Esophagus mucosa (tissue), 1 donor: ENCODE data around the gene AGAP3. TPM values are rescaled to one million over a fixed set of nuclear protein-coding genes. Genes with fewer than 3 reads are reported as not detected.
A peak's percentile ranks its signal among the peaks of the same experiment; 100 is the strongest.

Experiments used
- ATAC-seq: fragments of 200-7000 bp; cut with Tn5 transposase; one replicate; pipeline ENCODE4 v1.9.1; 2020
- total RNA-seq: library from RNA; stranded (reverse); gene quantifications from one replicate; pipeline ENCODE4 v1.2.4, GENCODE V29; 2023
- donor health status: DM: yes; HTN: yes; CAD: no.

Gene AGAP3
- total RNA-seq, 1 donor from 2014 or later: 76.1 TPM

DNA sequence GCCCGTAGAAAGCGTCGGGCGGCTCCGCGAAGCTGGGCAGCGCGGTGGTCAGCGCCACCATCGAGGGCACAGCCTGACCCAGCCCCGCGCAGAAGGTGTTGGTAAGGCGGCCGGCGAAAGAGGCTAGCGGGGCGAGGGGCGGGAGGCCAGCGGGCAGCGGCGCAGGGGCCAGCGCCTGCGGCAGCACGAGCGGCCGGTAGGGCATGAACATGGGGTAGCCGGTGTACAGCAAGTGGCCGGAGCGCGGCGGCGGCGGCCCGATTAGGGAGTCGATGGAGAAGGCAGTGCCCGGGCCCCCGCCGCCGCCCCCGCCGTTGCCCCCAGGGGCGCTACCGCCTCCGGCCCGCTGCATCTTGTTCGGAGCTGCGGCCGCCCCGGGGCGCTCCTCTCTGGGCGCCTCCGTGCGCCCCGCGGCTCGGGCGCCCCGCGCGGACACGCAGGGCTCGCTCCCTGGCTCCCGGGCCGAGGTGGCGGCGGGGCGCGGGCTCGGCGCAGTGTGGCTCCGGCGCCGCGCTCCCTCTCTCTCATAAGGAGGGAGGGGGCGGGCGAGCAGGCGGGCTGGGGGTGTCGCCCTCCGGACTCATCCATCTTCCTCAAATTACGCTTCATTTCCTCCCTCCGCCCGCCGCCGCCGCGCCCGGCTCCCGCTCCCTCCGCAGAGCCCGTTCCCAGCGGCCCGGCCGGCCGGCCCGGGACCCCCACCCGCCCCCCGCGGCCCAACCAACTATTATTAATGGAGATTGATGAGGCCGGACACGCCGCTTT, 81.1 kb downstream of the AGAP3 start, which contains the start of gene GBX1:
Gene GBX1, minus strand, starts transcription at position 498 of the 765 bp plus-strand sequence. Its CDS starts 146 bp downstream, at position 352.
- ATAC-seq: peak; percentile 53

DNA sequence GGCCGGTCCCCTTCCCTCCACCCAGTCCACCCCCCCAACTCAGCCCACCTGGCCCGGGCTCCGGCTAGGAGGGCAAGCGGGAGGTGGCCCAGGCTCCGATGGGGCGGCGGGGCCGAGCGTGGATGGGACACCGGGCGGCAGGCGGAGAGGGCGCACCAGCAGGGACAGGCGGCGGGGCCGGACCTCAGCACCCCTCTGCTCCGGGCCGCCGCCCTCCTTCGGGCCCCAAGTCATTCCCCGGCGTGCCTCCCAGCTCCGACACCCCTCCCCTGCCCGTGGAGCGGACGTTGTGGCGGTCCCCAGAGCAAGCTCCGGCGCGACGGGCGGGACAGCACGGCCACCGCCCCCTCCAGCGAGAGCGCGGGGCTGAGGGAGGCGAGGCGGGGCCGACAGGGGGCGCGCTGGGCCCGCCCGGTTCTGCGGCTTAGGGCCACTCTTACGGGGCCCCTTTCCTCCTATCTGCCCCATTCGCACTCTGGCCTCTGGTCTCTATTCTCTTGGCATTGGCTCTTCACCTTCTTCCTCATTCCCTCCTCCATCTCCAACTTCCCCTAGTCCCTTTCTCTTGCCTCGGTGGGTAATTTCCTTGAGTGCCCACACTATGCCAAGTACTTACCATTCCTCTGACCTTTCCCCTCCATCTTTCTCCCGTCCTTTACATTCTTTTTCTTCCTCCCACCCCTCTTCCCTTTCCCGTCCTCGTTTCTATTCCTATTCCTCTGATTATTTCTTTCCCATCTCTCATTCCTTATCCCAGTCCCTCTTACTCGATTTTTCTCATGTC, 81.9 kb downstream of the AGAP3 start:
- ATAC-seq: peak; percentile 59

DNA sequence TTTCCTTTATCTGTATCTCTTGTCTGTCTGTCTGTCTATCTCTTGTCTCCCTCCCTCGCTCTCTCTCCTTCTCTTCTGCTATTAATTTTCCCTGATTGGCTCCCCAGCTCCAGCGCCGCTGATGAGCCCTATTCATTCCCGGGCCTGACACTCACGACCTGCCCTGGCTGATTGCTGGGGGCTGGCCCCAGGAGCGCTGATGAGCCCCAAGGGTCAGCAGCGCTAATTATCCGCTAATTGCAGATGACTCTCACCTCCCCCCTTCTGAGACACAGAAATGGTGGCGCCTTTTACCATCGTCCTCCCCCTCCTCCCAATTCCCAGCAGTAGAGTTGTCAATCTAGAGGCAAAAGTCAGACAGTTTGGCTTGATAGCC, 82.5 kb downstream of the AGAP3 start:
- no peak for ATAC-seq

DNA sequence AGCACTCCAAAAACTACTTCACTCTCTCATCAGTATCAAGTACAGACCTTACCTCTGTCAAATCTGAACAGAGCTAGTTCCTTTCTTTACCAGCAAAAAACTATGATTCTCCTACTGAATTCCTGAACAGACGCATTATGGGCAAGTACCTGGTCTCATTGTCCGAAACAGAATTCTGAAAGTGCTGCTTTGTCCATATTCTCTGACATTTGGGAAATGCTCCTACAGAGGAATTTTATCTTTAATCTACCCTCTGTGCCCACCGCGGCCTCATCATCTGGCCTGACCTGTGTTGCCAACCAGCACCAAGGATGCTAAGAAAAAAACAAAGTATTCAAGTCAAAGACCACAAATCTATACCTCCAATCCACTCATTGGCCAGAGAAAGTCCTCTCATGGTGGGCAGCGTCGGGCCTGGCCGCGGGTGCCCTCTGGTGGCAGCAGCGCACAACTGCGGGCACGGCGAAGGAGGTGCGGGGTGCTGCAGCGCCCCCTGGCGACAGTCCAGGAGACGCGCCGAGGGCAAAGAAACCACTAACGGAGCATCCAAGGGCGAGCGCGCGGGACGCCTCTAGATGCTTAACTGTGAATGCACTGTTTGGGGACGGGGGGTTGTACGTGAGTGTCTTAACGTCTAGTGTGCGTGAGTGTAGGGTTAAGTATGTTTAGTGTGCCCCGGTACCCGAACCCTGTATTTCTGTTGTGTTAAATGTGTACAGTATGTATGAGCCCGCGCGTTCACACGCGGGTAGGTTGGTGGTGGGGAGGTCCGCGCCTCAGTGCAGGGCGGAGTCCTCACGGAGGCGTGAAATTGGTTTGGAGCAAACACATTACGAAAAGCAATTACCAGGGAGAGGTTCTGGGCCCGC, 86.2 kb downstream of the AGAP3 start:
- peak; percentile 90 for ATAC-seq

DNA sequence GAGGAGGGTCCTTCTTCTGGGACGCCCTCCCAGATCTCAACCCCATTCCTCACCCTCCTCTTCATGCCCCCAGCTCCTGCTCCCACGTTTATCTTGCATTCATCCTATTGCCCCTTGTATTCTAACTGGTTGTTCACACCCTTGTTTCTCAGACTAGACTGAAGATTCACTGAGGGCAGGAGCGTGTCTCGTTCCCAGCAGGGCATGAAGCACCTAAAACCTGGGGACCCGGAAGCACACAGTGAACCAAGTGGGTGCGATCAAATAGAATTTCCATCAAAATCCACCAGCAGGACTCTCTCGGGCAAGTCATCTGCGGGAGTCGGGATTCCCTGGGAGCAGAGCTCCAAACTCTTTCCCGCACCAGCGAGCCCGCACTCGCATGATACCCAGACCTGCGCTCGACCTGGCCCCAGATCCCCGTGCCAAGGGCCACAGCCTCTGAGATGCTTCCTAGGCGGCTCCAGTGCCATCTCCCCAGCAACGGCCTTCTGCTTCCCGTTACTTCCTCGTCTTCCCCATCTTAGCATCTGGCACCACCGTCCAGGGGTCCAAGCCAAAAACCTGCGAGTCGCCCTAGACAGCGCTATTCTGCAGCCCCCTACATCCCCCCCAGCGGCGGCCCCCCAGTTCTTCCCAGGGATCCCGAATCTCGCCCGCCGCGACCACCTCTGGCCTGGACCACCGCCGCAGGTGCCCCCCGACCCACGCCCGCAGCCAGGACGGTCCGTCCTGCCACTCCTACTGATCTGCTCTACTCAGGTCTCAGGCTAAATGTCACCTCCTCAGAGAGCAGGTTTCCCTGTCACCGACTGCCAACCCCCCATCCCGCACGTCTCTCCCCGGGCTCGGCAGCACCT, 87.3 kb downstream of the AGAP3 start:
- ATAC-seq: no peak

DNA sequence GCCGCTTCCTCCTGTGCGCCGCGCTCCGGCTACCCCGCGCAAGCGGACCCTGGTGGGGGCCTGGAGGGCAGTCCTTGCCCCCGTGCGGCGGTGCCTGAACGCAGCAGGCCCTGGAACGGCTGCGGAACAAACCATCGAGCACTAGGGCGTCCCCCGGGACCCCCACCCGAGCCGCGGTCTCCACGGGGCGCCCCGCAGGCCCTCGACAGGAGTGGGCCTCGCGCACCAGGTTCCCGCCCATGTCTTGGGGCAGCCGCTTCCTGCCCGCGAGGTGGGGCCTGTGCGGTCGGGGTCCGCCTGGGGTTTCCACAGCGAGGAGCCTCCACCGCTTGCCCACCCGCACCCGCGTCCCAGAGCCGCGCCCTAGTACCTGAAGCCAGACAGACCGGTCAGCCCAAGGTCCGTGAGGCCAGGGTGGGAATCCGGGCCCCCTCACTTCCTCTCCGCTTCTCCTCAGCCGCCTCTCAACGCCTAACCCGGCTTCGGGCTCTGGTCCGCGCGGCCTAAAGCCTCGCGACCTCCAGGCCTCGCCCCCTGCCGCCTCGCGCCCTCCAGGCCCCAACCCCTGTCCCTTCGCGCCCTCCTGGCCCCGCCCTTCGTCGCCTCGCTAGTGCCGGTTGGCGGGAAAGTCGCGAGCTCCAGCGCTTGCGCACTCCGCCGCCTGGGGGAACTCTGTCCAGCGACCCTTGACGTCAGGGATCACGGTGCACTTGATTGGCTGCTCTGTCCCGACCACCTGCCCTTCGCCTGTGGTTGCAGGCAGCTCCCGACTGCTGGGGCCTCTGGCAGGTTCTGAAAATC, 88.2 kb downstream of the AGAP3 start:
- ATAC-seq: no peak

DNA sequence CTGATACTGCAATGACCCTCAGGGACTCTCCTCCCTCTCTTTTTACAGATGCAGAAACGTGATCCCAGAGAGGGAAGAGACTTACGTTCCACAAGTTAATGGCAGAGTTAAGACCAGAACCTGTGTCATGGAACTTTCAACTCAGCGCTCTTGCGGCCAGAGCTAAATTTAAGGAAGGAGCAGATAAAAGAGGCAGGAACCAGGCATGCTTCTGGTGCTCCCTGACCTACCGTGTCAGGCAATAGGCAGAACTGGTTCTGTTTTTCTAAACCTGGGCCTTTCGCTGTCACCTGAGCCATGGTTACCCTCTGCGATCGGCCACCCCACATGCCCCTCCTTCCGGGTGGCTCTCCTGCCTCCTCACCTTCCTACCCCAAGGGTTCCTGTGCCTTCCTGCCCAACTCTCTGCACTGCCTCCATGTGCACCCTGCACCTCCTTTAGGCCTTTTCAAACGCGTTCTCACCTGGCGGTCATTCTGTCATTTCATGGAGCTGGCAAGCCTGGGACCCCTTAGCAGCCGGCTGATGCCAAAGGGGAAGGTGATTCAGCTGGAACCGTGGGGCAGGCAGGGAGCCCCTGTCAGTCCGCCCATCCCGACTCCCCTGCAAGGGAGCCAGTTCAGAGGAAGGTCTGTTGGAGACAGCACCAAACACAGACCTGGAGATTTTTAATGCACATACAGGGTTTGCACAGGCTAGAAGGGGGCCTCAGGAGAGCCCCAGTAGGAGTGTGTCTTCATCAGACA, 88.9 kb downstream of the AGAP3 start:
- ATAC-seq: no peak

DNA sequence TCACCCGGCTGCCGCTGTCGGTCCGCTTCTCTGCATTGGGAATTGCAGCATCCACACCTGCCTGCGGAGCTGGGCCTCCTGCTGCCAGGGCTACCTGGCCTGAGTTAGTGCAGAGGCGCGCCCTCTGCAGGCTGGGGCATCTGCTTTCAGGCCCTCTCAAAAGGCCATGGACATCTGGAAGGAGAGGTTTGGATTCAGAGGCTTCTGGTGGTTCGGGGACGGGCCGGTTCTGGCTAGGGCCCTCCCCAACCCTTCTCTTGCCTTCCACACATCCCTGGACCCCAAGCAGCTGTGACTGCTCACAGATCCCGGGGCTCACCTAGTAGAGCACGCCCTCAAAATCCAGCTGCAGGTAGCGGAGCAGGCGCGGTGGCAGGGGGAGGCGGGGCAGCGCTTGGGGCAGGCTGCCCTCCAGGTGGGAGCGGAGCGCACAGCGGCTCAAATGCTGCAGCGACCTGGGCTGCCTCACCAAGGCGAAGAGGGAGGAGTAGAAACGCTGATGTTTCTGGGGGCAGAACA, 89.6 kb downstream of the AGAP3 start:
- ATAC-seq: no peak

DNA sequence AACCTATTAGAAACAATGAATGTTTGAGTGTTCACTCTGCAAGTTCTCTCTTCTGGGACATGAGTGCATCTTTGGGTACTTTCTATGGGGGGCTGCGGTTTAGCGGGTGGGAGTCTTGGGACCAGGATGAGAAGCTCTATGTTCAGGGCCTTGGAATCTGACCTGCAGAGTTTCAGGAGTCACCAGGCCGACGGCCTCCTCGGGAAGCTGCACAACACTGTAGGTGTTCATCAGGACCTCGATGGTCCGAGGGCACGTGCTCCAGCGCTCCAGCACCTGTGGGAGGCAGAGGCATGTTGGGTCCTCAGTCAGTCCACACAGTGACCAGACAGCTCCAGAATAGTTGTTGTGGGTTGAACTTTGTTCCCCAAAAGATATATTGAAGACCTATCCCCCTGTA, 90.1 kb downstream of the AGAP3 start:
- ATAC-seq: no peak

DNA sequence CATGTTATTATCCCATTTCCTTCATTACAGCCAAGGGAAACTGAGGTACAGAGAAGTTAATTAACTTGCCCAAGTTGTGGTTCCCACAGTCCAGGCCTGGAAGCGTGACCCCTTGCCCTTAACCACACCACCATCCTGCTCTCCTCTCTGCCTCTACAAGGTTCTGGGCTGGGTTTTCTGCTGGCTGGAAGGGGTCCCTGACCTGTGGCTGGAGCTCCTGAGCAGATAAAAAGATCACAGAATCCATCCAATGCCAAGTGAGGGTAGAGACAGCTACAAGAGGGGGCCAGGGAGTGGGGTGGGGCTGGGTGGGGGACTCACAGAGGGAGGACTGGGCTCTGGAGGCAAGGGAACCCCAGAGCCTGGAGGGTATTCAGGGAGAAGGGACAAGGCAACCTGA, 91.0 kb downstream of the AGAP3 start:
- no peak for ATAC-seq

DNA sequence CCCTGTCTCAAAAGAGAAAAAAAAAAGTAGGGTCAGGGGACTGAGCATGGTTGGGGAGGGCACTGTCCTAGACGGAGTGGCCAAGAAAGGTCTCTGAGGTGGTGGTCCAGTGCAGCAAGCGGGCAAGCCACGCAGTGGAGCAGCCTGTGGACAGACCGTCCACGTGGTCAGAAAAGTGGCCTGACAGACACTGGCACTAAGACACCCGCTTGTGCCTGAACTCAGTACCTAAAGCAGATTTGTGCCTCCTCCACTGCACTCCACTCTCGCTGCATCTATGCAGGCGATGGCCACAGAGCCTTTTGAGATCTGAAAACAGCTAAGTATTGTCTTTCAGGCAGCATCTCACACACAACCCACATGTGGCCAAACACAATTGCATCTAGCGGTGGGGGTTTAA, 92.0 kb downstream of the AGAP3 start:
- no peak for ATAC-seq

DNA sequence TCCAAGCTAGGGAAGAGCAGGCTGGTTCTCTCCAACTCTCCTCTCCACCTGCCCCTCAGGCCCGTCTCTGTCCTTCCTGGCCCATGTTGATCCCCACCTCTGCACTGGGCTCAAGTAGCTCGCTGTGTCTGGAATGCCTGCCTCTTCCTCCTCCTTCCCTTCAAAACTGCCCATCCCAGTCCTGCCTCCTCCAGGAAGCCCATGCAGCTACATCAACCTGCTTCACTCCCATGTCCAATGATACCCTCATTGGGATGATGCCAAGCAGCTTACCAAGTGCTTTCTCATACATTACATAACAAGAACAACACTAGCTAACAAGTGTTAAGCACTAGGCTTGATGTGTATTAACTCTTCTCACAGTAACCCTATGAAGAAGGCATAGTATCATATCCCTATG, 92.6 kb downstream of the AGAP3 start:
- no peak for ATAC-seq

DNA sequence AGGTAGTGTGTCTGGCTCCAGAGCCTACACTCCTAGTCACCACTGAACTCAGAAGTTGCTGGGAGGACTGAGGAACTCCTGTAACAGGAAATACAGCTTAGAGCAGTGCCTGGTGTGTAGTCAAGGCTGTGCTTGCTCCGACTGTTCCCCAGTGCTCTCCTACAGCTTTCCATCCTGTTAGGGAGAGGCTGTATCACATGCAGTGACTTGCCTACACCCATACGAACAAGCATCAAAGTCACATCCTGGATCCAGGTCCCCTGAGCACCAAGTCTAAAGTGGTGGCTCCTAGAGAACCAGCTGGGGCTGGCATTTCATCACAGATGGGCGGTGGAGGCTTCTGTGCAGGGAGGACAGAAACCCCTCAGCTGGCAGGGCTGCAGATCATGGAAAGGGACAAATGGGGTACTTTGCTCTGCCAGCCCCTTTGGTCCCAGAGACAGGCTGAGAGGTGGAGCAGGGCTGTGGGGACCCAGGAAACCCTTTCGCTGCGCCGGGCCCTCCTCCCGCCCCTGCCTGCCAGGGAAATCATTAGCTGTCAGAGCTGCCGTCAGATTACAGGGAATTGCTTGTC, 93.1 kb downstream of the AGAP3 start:
- peak; percentile 46 for ATAC-seq

DNA sequence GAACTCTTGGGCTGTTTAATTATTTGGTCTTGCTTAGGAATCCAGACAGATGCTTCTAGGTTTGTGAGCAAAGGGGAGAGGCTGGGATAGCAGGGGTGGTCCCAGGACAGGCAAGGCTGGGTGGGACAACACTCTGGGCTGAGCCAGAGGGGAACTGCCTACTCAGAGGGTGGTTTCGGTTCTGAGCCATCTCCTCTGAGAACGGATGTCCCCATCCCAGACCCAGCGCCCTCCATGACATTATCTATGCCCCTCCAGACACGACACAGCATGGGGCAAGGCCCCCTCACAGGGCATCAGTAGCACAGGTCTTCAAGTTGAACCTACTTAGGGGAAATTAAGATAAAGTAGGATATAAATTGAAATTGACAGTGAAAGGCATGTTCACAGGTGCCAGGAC, 93.7 kb downstream of the AGAP3 start:
- no peak for ATAC-seq

DNA sequence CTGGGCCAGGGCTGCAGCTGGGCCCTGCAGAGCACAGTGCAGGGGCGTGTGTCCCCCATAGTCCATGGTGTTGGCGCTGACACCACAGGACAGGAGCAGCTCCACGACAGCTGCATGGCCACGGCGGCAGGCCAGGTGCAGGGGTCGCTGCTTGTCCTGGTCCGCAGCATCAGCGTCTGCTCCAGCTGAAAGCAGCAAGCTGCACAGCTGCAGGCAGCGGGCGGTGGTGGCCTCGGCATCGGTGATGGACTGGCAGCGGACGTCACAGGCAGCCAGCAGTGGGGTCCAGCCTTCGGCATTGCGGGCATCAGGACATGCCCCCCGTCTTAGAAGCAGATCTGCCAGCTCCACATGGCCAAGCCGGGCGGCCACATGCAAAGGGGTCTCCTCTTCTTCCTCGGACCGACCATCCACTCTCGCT, 94.7 kb downstream of the AGAP3 start:
- peak; percentile 12 for ATAC-seq

DNA sequence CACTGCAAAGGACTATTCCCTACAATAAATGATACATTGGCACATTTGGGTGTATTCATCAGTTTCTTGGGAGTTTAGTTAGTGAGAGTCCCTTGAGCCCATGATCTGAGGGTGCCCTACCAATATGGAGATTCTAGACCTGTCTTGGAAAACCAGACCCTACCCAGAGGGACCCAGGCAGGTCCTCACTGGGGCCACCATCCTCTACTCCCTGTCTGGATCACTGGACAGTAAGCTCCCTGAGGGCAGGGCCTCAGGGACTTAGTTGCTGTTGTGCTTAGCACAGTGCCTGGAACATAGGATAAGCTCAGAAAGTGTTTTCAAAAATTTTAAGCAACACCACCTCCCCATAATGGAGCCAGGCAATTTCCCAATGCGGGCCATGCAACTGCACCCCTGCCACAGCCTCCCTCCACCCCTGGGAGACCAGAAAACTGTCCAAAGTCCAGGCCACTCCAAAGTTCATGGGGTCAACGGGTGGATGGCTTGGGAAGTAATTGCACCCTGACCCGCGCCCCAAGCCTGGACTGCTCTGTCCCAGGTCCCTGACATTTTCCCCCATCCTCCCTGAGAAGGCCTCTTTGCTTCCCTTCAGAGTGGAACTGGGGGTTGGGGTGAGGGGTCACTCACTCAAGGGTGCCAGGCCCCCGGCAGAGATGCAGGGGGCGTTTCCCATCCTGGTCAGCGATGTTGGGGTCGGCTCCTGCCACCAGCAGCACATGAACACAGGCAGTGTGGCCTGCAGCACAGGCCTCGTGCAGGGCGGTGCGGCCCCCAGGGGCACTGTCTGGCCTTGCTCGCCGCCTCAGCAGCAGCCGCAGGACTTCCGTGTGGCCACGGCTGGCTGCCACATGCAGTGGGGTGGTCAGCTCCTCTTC, 99.7 kb downstream of the AGAP3 start:
- no peak for ATAC-seq

DNA sequence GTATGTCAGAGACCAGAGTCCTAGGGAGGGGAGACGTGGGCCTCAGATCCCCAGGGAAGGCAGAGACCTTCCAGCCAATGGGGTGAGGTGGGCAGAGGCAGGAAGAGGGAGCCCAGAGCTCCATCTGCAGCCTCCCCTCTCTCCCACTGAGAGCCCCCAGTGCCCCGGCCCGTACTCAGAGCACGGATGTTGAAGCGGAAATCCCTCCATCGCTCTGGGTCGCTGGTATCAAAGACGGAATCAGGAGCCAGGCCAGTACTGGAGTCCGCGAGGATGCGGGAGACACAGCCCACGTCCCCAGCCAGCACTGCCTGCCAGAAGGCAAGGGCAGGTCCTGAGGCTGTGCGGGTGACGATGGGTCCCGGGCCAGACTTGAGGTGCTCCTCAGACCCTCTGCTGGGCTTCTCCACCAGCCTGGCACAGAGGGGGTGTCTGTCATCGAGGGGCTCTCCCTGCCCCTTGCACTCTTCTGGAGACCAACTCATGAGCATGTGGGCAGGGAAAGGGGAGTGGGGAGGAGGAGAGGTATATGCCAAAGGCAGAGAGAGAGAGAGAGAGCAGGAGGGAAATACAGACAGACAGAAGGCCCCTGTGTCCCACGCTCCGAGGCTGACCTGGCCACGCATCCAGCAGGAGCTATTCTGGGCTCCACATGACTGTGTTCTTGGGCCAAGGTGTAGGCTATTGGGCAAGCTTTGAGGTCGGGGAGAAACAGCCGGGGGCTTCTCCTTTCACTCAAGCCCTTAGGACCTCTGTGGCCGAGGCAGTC, 100.5 kb downstream of the AGAP3 start, which contains the start of gene ASB10:
Gene ASB10, minus strand, starts transcription at position 611 of the 769 bp plus-strand sequence. Its CDS starts 120 bp downstream, at position 491.
- no peak for ATAC-seq
